Neural cell (in vitro differentiated cells): ENCODE measurements around the gene SEC61G. TPM values are rescaled to one million over a fixed set of nuclear protein-coding genes. Genes with fewer than 3 reads are reported as not detected.

Experiments used
- H2AFZ ChIP-seq: fragments of 200-600, 300-800 bp; sonication (generic), shearing (Covaris generic); 2 replicates; pipeline ENCODE4 v1.6.0; 2014; ENCODE audit warnings: low read depth, mild to moderate bottlenecking, antibody characterized with exemption, low read length, moderate library complexity
- H3F3A ChIP-seq: fragments of 200-600 bp; shearing (Covaris generic); 2 replicates; pipeline ENCODE4 v1.6.1; 2016; ENCODE audit warnings: mild to moderate bottlenecking, moderate library complexity, mixed read lengths, antibody characterized with exemption, low read length; ENCODE audit not compliant: insufficient read depth, poor library complexity, severe bottlenecking
- H3K27ac ChIP-seq: fragments of 200-600, 300-800 bp; sonication (generic), shearing (Covaris generic); 2 replicates; pipeline ENCODE4 v1.5.1; 2014; ENCODE audit warnings: mild to moderate bottlenecking, low read length, moderate library complexity
- H3K27me3 ChIP-seq: fragments of 300-800, 200-600 bp; sonication (generic), shearing (Covaris generic); 2 replicates; pipeline ENCODE4 v1.6.0; 2014; ENCODE audit warnings: mild to moderate bottlenecking, low read depth, low read length, moderate library complexity; ENCODE audit not compliant: insufficient read depth
- H3K36me3 ChIP-seq: fragments of 300-800, 200-600 bp; sonication (generic), shearing (Covaris generic); 2 replicates; pipeline ENCODE4 v1.5.1; 2014; ENCODE audit warnings: mild to moderate bottlenecking, antibody characterized with exemption, low read length, moderate library complexity; ENCODE audit not compliant: insufficient read depth
- H3K4me2 ChIP-seq: fragments of 300-800, 200-600 bp; sonication (generic), shearing (Covaris generic); 2 replicates; pipeline ENCODE4 v1.6.0; 2014; ENCODE audit warnings: mild to moderate bottlenecking, low read length
- H3K4me3 ChIP-seq: fragments of 300-800, 200-600 bp; sonication (generic), shearing (Covaris generic); 2 replicates; pipeline ENCODE4 v1.5.1; 2014; ENCODE audit warnings: mild to moderate bottlenecking, low read length, moderate library complexity
- H3K79me2 ChIP-seq: fragments of 200-600 bp; shearing (Covaris generic); replicated peaks from 2 replicates; pipeline ENCODE4 v1.6.0; 2014; ENCODE audit warnings: mild to moderate bottlenecking, low read length, moderate library complexity; ENCODE audit not compliant: insufficient read depth
- H3K9ac ChIP-seq: fragments of 300-800, 200-600 bp; sonication (generic), shearing (Covaris generic); 2 replicates; pipeline ENCODE4 v1.6.1; 2016; ENCODE audit warnings: mild to moderate bottlenecking, low read length, mixed read lengths
- H3K9me2 ChIP-seq: fragments of 200-600 bp; shearing (Covaris generic); 2 replicates; pipeline ENCODE4 v1.6.1; 2016; ENCODE audit warnings: mild to moderate bottlenecking, low read length, mixed read lengths; ENCODE audit not compliant: insufficient read depth
- H3K9me3 ChIP-seq: fragments of 200-600, 300-800 bp; sonication (generic), shearing (Covaris generic); 2 replicates; pipeline ENCODE4 v1.6.1; 2016; ENCODE audit warnings: mild to moderate bottlenecking, mixed run types, low read length, moderate library complexity, mixed read lengths
- H4K20me1 ChIP-seq: fragments of 200-600 bp; shearing (Covaris generic); 2 replicates; pipeline ENCODE4 v1.6.1; 2016; ENCODE audit warnings: mild to moderate bottlenecking, mixed run types; ENCODE audit not compliant: insufficient read depth
- EP300 ChIP-seq: fragments of 450-650 bp; conservative IDR thresholded peaks from 2 replicates; pipeline ENCODE4 v1.6.1; 2014; ENCODE audit warnings: antibody characterized with exemption, mild to moderate bottlenecking, moderate library complexity; ENCODE audit not compliant: poor library complexity, severe bottlenecking
- EZH2 ChIP-seq: fragments of 200-600, 300-800 bp; shearing (Covaris generic), sonication (generic); IDR thresholded peaks from 2 replicates; pipeline ENCODE4 v1.6.1; 2014; ENCODE audit warnings: antibody characterized with exemption, low read length, borderline replicate concordance, mild to moderate bottlenecking; ENCODE audit not compliant: insufficient read depth, poor library complexity, severe bottlenecking
- MXI1 ChIP-seq: fragments of 450-650 bp; conservative IDR thresholded peaks from 2 replicates; pipeline ENCODE4 v1.6.1; 2014; ENCODE audit warnings: antibody characterized with exemption, mild to moderate bottlenecking; ENCODE audit not compliant: poor library complexity, severe bottlenecking
- POLR2AphosphoS5 ChIP-seq: IDR thresholded peaks from 2 replicates; pipeline ENCODE4 v1.6.1; 2012
- RAD21 ChIP-seq: fragments of 450-650 bp; conservative IDR thresholded peaks from 2 replicates; pipeline ENCODE4 v1.6.1; 2014; ENCODE audit warnings: antibody characterized with exemption, mild to moderate bottlenecking, moderate library complexity
- SMC3 ChIP-seq: fragments of 450-650 bp; conservative IDR thresholded peaks from 2 replicates; pipeline ENCODE4 v1.6.1; 2014; ENCODE audit warnings: antibody characterized with exemption, mild to moderate bottlenecking, moderate library complexity; ENCODE audit not compliant: poor library complexity
- TAF1 ChIP-seq: IDR thresholded peaks from 2 replicates; pipeline ENCODE4 v1.6.1; 2012; ENCODE audit warnings: low read depth
- polyA plus RNA-seq: library from polyadenylated mRNA; depleted of rRNA; stranded (reverse); fragments of >200 nt; gene quantifications from 2 replicates; pipeline ENCODE4 v1.2.3, GENCODE V29; 2014
- TF ChIP-seq, protein P1 (sequence below): fragments of 450-650 bp; IDR thresholded peaks from 2 replicates; pipeline ENCODE4 v1.5.1; 2014; ENCODE audit warnings: antibody characterized with exemption, mild to moderate bottlenecking, moderate library complexity; ENCODE audit not compliant: poor library complexity, severe bottlenecking
- TF ChIP-seq, protein P2 (sequence below): IDR thresholded peaks from 2 replicates; pipeline ENCODE4 v1.6.1; 2012; ENCODE audit warnings: borderline replicate concordance

Gene SEC61G
- polyA plus RNA-seq, 1 donor from 2014 or later, result 2,117 TPM

DNA sequence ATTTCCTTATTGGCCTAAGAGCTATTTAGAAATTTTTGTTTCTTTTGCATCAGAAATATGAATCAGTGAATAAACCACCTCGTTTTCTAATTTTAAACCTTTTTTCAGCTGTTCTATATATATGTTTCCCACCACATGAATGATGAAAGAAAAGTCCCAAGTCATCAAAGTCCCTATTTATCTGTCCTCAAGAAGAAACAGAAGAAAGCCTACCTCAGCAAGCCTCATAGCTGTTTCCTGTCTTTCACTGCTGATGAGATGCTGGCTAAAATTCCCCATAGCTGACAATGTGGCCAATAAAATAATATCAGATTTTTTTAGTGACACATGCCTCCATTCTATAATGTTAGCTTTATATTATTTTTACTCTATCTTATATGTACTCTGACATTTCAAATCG lies 54.2 kb downstream of the SEC61G start:
- Histone ChIP-seq H3K36me3 (no peaks in the 10 kb centered on the region), H3F3A (no peaks in the 10 kb centered on the region), H3K9me2 (no peaks in the 10 kb centered on the region), H3K79me2 (no peaks in the 10 kb centered on the region), H2AFZ (no peak overlapping the region), H3K27me3 (no peaks in the 10 kb centered on the region), H4K20me1 (no peaks in the 10 kb centered on the region), H3K9ac (no peak overlapping the region), H3K27ac (no peak overlapping the region), H3K4me3 (no peak overlapping the region), H3K9me3 (peaks cover 10% of the 10 kb centered on the region), H3K4me2 (no peak overlapping the region)
- TF ChIP-seq SMC3 (no peak), MXI1 (no peak), TAF1 (no peak), POLR2AphosphoS5 (no peak), EP300 (no peak), EZH2 (no peak), RAD21 (no peak)
- TF ChIP-seq, protein P1, sequence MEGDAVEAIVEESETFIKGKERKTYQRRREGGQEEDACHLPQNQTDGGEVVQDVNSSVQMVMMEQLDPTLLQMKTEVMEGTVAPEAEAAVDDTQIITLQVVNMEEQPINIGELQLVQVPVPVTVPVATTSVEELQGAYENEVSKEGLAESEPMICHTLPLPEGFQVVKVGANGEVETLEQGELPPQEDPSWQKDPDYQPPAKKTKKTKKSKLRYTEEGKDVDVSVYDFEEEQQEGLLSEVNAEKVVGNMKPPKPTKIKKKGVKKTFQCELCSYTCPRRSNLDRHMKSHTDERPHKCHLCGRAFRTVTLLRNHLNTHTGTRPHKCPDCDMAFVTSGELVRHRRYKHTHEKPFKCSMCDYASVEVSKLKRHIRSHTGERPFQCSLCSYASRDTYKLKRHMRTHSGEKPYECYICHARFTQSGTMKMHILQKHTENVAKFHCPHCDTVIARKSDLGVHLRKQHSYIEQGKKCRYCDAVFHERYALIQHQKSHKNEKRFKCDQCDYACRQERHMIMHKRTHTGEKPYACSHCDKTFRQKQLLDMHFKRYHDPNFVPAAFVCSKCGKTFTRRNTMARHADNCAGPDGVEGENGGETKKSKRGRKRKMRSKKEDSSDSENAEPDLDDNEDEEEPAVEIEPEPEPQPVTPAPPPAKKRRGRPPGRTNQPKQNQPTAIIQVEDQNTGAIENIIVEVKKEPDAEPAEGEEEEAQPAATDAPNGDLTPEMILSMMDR, result no peak
- TF ChIP-seq, protein P2, sequence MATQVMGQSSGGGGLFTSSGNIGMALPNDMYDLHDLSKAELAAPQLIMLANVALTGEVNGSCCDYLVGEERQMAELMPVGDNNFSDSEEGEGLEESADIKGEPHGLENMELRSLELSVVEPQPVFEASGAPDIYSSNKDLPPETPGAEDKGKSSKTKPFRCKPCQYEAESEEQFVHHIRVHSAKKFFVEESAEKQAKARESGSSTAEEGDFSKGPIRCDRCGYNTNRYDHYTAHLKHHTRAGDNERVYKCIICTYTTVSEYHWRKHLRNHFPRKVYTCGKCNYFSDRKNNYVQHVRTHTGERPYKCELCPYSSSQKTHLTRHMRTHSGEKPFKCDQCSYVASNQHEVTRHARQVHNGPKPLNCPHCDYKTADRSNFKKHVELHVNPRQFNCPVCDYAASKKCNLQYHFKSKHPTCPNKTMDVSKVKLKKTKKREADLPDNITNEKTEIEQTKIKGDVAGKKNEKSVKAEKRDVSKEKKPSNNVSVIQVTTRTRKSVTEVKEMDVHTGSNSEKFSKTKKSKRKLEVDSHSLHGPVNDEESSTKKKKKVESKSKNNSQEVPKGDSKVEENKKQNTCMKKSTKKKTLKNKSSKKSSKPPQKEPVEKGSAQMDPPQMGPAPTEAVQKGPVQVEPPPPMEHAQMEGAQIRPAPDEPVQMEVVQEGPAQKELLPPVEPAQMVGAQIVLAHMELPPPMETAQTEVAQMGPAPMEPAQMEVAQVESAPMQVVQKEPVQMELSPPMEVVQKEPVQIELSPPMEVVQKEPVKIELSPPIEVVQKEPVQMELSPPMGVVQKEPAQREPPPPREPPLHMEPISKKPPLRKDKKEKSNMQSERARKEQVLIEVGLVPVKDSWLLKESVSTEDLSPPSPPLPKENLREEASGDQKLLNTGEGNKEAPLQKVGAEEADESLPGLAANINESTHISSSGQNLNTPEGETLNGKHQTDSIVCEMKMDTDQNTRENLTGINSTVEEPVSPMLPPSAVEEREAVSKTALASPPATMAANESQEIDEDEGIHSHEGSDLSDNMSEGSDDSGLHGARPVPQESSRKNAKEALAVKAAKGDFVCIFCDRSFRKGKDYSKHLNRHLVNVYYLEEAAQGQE, result no peak

Other genes with a start within 250 kb of the SEC61G start
- gene VSTM2A, start 216.8 kb downstream of the SEC61G start, polyA plus RNA-seq, result 40.4 and 49.1 TPM in 2 replicates